ENCODE measurements around the gene PRR15. TPM values are rescaled to one million over a fixed set of nuclear protein-coding genes. Genes with fewer than 3 reads are reported as not detected.
A peak's percentile ranks its signal among the peaks of the same experiment; 100 is the strongest.

The PRR15 gene
- total and polyA plus RNA-seq, 4 donors: 0.02 to 0.98 (median 0.17) TPM; not detected in 1

DNA sequence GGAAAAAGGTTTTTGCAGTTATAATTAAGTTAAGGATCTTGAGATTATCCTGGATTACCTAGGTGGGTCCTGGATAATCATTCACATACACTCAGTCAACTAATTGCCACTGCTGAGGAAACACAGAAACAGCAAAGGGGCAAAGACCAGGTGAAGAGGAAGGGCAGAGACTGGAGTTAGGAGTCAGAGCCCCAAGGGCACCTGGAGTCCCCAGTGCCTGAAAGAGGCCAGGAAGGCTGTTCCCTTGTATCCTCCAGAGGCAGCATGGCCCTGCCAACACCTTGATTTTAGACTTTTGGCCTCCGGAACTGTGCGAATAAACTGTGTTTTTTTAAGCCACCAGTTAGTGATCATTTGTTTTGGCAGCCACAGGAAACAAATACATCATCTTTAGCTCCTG lies 24.6 kb downstream of the PRR15 start:
- WGBS: 82% methylated on average over 2 of the region's 2 CpGs
- H3K4me1 ChIP-seq (ENCODE audit: control insufficient read depth in 4 of 4, insufficient read depth in 4 of 4, low read length in 3 of 4): no peaks in the 10 kb centered on the region
- no peak overlapping the region for H3K4me3 ChIP-seq (ENCODE audit: low read depth in 1 of 3, low read length in 3 of 3)
- TF ChIP-seq FOXA2 (IDR thresholded peaks at IDR 0.05) (no peak), YY1 (IDR thresholded peaks at IDR 0.05) (no peak), GABPA (IDR thresholded peaks at IDR 0.05 in 1 of 2, conservative IDR thresholded peaks at IDR 0.05 in 1 of 2) (no peak), CTCF (IDR thresholded peaks at IDR 0.05; ENCODE audit: low read depth, low read length, missing input control) (no peak), JUND (IDR thresholded peaks at IDR 0.05) (no peak), RAD21 (IDR thresholded peaks at IDR 0.05) (no peak), RXRA (IDR thresholded peaks at IDR 0.05) (no peak), SP1 (IDR thresholded peaks at IDR 0.05) (no peak), TAF1 (conservative IDR thresholded peaks at IDR 0.05) (no peak)
- TF ChIP-seq, protein P1, sequence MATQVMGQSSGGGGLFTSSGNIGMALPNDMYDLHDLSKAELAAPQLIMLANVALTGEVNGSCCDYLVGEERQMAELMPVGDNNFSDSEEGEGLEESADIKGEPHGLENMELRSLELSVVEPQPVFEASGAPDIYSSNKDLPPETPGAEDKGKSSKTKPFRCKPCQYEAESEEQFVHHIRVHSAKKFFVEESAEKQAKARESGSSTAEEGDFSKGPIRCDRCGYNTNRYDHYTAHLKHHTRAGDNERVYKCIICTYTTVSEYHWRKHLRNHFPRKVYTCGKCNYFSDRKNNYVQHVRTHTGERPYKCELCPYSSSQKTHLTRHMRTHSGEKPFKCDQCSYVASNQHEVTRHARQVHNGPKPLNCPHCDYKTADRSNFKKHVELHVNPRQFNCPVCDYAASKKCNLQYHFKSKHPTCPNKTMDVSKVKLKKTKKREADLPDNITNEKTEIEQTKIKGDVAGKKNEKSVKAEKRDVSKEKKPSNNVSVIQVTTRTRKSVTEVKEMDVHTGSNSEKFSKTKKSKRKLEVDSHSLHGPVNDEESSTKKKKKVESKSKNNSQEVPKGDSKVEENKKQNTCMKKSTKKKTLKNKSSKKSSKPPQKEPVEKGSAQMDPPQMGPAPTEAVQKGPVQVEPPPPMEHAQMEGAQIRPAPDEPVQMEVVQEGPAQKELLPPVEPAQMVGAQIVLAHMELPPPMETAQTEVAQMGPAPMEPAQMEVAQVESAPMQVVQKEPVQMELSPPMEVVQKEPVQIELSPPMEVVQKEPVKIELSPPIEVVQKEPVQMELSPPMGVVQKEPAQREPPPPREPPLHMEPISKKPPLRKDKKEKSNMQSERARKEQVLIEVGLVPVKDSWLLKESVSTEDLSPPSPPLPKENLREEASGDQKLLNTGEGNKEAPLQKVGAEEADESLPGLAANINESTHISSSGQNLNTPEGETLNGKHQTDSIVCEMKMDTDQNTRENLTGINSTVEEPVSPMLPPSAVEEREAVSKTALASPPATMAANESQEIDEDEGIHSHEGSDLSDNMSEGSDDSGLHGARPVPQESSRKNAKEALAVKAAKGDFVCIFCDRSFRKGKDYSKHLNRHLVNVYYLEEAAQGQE (IDR thresholded peaks at IDR 0.05): no peak
- TF ChIP-seq, protein P2, sequence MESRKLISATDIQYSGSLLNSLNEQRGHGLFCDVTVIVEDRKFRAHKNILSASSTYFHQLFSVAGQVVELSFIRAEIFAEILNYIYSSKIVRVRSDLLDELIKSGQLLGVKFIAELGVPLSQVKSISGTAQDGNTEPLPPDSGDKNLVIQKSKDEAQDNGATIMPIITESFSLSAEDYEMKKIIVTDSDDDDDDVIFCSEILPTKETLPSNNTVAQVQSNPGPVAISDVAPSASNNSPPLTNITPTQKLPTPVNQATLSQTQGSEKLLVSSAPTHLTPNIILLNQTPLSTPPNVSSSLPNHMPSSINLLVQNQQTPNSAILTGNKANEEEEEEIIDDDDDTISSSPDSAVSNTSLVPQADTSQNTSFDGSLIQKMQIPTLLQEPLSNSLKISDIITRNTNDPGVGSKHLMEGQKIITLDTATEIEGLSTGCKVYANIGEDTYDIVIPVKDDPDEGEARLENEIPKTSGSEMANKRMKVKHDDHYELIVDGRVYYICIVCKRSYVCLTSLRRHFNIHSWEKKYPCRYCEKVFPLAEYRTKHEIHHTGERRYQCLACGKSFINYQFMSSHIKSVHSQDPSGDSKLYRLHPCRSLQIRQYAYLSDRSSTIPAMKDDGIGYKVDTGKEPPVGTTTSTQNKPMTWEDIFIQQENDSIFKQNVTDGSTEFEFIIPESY (IDR thresholded peaks at IDR 0.05): no peak
- H3K36me3 ChIP-seq (ENCODE audit: control insufficient read depth in 4 of 4, insufficient read depth in 3 of 4, low read depth in 1 of 4, low read length in 3 of 4): no peaks in the 10 kb centered on the region
- DNase-seq (ENCODE audit: low spot score): no peak
- H3K27ac ChIP-seq (ENCODE audit: low read depth in 1 of 2, low read length in 2 of 2): no peak overlapping the region
- no peaks in the 10 kb centered on the region for H3K27me3 ChIP-seq (ENCODE audit: control insufficient read depth in 4 of 4, insufficient read depth in 4 of 4, low read length in 3 of 4)
- no peak overlapping the region for H3K9ac ChIP-seq (ENCODE audit: low read depth in 1 of 2, low read length in 2 of 2)
- H3K9me3 ChIP-seq (ENCODE audit: control insufficient read depth in 4 of 4, low read length in 3 of 4): no peaks in the 10 kb centered on the region

DNA sequence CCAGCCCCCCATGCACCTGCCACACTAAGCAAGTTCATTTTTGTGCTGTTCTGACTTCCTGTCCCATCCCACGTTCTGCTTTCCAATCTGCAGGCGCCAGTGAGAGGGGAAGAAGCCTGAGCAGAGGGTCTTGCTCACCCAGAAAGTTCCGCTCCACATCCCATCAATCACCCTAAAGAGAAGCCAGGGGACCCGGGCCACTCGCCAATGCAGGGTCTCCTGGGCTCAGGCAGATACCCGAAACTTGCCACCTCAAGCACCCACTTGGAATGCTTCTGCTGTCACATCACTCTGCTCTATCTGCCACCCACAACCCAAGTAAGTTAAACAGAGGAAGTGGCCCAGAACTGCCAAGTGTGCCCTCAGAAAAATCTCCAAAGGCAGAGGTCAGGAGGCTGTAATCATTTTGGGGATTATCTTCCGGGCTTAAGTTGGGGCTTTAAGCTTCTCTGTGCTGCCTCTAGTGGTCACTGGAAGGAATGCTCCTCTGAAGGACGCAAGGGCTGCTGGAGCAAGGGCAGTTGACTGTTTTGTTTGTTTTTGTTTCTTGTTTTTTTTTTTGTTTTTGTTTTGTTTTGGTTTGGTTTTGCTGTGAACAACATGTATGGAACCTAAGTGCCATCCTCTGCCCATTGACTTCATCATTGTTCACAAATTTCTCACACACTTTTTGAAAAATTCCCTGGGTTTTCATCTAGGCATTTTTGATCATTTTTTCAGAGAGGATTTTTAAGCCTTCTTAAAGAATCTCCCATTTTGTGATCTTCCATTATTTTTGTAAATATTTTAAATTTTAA lies 25.5 kb downstream of the PRR15 start:
- H3K4me3 ChIP-seq (ENCODE audit: low read depth in 1 of 3, low read length in 3 of 3): no peak overlapping the region
- no peak overlapping the region for H3K9ac ChIP-seq (ENCODE audit: low read depth in 1 of 2, low read length in 2 of 2)
- H3K27ac ChIP-seq (ENCODE audit: low read depth in 1 of 2, low read length in 2 of 2): no peak overlapping the region

More for the DNA sequence above, 25.5 kb downstream of the PRR15 start:
- Histone ChIP-seq H3K27me3 (ENCODE audit: control insufficient read depth in 4 of 4, insufficient read depth in 4 of 4, low read length in 3 of 4) (no peaks in the 10 kb centered on the region), H3K9me3 (ENCODE audit: control insufficient read depth in 4 of 4, low read length in 3 of 4) (no peaks in the 10 kb centered on the region), H3K4me1 (ENCODE audit: control insufficient read depth in 4 of 4, insufficient read depth in 4 of 4, low read length in 3 of 4) (no peaks in the 10 kb centered on the region), H3K36me3 (ENCODE audit: control insufficient read depth in 4 of 4, insufficient read depth in 3 of 4, low read depth in 1 of 4, low read length in 3 of 4) (no peaks in the 10 kb centered on the region)
- WGBS: 62% methylated on average over 8 of the region's 8 CpGs
- TF ChIP-seq, protein P1 (IDR thresholded peaks at IDR 0.05): no peak
- TF ChIP-seq, protein P3, sequence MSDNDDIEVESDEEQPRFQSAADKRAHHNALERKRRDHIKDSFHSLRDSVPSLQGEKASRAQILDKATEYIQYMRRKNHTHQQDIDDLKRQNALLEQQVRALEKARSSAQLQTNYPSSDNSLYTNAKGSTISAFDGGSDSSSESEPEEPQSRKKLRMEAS (IDR thresholded peaks at IDR 0.05): no peak
- TF ChIP-seq GABPA (IDR thresholded peaks at IDR 0.05 in 1 of 2, conservative IDR thresholded peaks at IDR 0.05 in 1 of 2) (no peak), RAD21 (IDR thresholded peaks at IDR 0.05) (peak; percentile 66 to 77), HNF4G (IDR thresholded peaks at IDR 0.05) (no peak), CTCF (IDR thresholded peaks at IDR 0.05; ENCODE audit: low read depth, low read length, missing input control) (peak; percentile 74), TAF1 (conservative IDR thresholded peaks at IDR 0.05) (no peak), EGR1 (IDR thresholded peaks at IDR 0.05; ENCODE audit: low read depth in 2 of 2) (no peak)
- TF ChIP-seq, protein P4, sequence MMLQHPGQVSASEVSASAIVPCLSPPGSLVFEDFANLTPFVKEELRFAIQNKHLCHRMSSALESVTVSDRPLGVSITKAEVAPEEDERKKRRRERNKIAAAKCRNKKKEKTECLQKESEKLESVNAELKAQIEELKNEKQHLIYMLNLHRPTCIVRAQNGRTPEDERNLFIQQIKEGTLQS (IDR thresholded peaks at IDR 0.05): no peak
- no peak for DNase-seq (ENCODE audit: low spot score)

Measured in liver (tissue), 9 donors.